ENCODE data around the gene ZNF732. TPM values are rescaled to one million over a fixed set of nuclear protein-coding genes. Genes with fewer than 3 reads are reported as not detected.
"Not testable (repeated sequence)": the region's sequence is repeated elsewhere in the genome, so short reads cannot be mapped to it uniquely, and the experiment has no call there.

The ZNF732 gene
- total RNA-seq, 1 experiment from 2014 or later = not detected

- Mint-ChIP-seq H3K36me3 (ENCODE audit: insufficient read depth, unreplicated experiment) (no peaks in the 10 kb centered on the region), H3K4me1 (ENCODE audit: low read depth, unreplicated experiment) (no peaks in the 10 kb centered on the region), H3K27ac (ENCODE audit: unreplicated experiment) (no peak overlapping the region), H3K9me3 (ENCODE audit: low read depth, unreplicated experiment) (peaks cover 4% of the 10 kb centered on the region), H3K27me3 (ENCODE audit: unreplicated experiment) (no peaks in the 10 kb centered on the region), H3K4me3 (ENCODE audit: low read depth, unreplicated experiment) (no peak overlapping the region)
- CTCF ChIA-PET = no interaction called here
- intact Hi-C loops (cut with micrococcal nuclease; ENCODE audit: unreplicated experiment) = no loop called here
- DNase-seq = no peak
- BruUV-seq (replicated peaks) = no TSS peak
- TF ChIP-seq CTCF (IDR thresholded peaks at IDR 0.05; ENCODE audit: unreplicated experiment) = no peak
Observed at GRCh38 chr4:271492-272103, 33.7 kb downstream of the ZNF732 start.

DNA sequence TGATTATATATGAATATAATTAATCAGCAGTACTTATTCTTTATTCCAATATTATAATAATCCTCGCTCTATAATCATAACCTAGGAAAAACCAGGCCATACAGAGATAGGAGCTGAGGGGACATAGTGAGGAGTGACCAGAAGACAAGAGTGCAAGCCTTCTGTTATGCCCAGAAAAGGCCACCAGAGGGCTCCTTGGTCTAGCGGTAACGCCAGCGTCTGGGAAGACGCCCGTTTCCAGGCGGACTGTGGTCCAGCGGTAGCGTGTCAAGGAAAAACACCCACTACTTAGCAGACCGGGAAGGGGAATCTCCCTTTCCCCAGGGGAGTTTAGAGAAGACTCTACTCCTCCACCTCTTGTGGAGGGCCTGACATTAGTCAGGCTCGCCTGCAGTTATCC, 46.0 kb downstream of the ZNF732 start:
- H3K27me3 Mint-ChIP-seq (ENCODE audit: unreplicated experiment); H3K36me3 Mint-ChIP-seq (ENCODE audit: insufficient read depth, unreplicated experiment); H3K4me3 Mint-ChIP-seq (ENCODE audit: low read depth, unreplicated experiment); H3K4me1 Mint-ChIP-seq (ENCODE audit: low read depth, unreplicated experiment); H3K27ac Mint-ChIP-seq (ENCODE audit: unreplicated experiment); CTCF ChIA-PET; DNase-seq; BruUV-seq (replicated peaks); intact Hi-C loops (cut with micrococcal nuclease; ENCODE audit: unreplicated experiment): not testable (repeated sequence)
- H3K9me3 Mint-ChIP-seq (ENCODE audit: low read depth, unreplicated experiment) = peaks cover 12% of the 10 kb centered on the region

- Mint-ChIP-seq H3K4me3 (ENCODE audit: low read depth, unreplicated experiment) (no peak overlapping the region), H3K27me3 (ENCODE audit: unreplicated experiment) (no peaks in the 10 kb centered on the region), H3K9me3 (ENCODE audit: low read depth, unreplicated experiment) (peaks cover 13% of the 10 kb centered on the region), H3K36me3 (ENCODE audit: insufficient read depth, unreplicated experiment) (no peaks in the 10 kb centered on the region), H3K4me1 (ENCODE audit: low read depth, unreplicated experiment) (no peaks in the 10 kb centered on the region), H3K27ac (ENCODE audit: unreplicated experiment) (no peak overlapping the region)
- intact Hi-C loops (cut with micrococcal nuclease; ENCODE audit: unreplicated experiment) = no loop called here
- CTCF ChIA-PET = no interaction called here
- no peak for TF ChIP-seq CTCF (IDR thresholded peaks at IDR 0.05; ENCODE audit: unreplicated experiment)
- DNase-seq = no peak
- BruUV-seq (replicated peaks) = no TSS peak
Observed at GRCh38 chr4:256492-256891, 48.8 kb downstream of the ZNF732 start.

DNA sequence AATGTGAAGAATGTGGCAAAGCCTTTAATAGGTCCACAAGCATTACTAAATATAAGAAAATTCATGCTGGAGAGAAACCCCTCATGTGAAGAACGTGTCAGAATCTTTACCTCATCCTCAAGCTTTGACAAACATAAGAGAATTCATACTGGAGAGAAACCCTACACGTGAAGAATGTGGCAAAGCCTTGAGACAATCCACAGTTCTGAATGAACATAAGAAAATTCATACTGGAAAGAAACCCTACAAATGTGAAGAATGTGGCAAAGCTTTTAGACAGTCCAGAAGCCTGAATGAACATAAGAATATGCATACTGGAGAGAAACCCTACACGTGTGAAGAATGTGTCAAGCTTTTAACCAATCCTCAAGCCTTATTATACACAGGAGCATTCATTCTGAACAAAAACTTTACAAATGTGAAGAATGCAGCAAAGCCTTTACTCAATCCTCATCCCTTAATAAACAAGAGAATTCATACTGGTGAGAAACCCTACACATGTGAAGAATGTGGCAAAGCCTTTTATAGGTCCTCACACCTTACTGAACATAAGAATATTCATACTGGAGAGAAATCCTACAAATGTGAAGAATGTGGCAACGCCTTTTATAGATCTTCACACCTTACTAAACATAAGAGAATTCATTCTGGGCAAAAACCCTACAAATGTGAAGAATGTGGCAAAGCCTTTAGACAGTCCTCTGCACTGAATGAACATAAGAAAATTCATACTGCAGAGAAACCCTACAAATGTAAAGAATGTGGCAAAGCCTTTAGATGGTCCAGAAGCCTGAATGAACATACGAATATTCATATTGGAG, 51.1 kb downstream of the ZNF732 start:
- Mint-ChIP-seq H3K4me3 (ENCODE audit: low read depth, unreplicated experiment) (no peak overlapping the region), H3K27ac (ENCODE audit: unreplicated experiment) (no peak overlapping the region), H3K4me1 (ENCODE audit: low read depth, unreplicated experiment) (no peaks in the 10 kb centered on the region), H3K27me3 (ENCODE audit: unreplicated experiment) (no peaks in the 10 kb centered on the region), H3K36me3 (ENCODE audit: insufficient read depth, unreplicated experiment) (no peaks in the 10 kb centered on the region), H3K9me3 (ENCODE audit: low read depth, unreplicated experiment) (peaks cover 8% of the 10 kb centered on the region)
- CTCF ChIA-PET = no interaction called here
- no peak for TF ChIP-seq CTCF (IDR thresholded peaks at IDR 0.05; ENCODE audit: unreplicated experiment)
- no peak for DNase-seq
- BruUV-seq (replicated peaks) = no TSS peak
- intact Hi-C loops (cut with micrococcal nuclease; ENCODE audit: unreplicated experiment) = no loop called here

DNA sequence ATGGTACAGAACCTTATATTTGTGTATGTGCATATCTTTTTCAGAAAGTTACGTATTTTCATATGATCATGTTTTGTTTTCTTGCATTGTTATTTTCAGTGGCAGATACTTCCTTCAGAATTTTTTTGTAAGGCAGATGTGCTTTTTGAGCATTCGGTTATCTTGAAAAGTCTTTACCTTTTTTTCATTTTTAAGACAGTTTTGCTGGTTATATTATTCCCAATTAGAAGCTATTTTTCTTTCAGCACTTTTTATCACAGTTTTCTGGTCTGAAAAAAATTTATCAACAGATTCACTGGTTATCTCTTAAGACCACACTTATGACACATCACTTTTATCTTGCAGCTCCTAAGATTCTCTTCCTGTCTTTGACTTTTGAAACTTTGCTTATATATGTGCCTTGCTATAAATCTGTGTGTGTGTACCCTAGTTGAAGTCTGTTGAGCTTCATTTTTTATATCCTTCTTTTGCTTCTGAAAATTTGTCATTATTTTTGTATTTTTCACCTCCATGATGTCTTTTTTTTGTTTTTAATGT, 53.1 kb downstream of the ZNF732 start:
- Mint-ChIP-seq H3K27ac (ENCODE audit: unreplicated experiment) (no peak overlapping the region), H3K4me3 (ENCODE audit: low read depth, unreplicated experiment) (no peak overlapping the region), H3K9me3 (ENCODE audit: low read depth, unreplicated experiment) (peaks cover 8% of the 10 kb centered on the region), H3K27me3 (ENCODE audit: unreplicated experiment) (no peaks in the 10 kb centered on the region), H3K36me3 (ENCODE audit: insufficient read depth, unreplicated experiment) (no peaks in the 10 kb centered on the region), H3K4me1 (ENCODE audit: low read depth, unreplicated experiment) (no peaks in the 10 kb centered on the region)
- intact Hi-C loops (cut with micrococcal nuclease; ENCODE audit: unreplicated experiment) = no loop called here
- CTCF ChIA-PET = no interaction called here
- no peak for DNase-seq
- no TSS peak for BruUV-seq (replicated peaks)
- no peak for TF ChIP-seq CTCF (IDR thresholded peaks at IDR 0.05; ENCODE audit: unreplicated experiment)

All from Calu3 (cell line).